ENCODE results near the gene NPB. TPM values are rescaled to one million over a fixed set of nuclear protein-coding genes. Genes with fewer than 3 reads are reported as not detected.

The NPB gene
- polyA plus RNA-seq, 1 of the 3 experiments (the other 2 are of a cell fraction) = 2.4 TPM

DNA sequence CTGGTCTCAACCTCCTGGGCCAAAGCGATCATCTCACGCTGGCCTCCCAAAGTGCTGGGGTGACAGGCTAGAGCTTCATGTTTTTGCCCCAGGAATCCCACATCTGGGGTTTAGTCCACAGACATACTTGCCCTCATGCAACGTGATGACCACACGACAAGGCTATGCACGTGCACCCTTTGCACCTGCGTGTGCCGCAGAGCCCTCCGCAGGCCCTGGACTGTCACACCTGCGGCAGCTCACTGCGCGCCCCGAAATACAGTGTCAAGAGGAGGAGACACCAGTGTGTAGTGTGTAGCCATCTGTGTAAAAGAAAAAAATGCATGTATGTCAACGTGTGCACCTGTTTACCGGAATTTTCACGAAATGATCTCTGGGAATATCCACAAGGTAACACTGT lies 48.5 kb downstream of the NPB start:
- Histone ChIP-seq H4K20me1 (ENCODE audit: insufficient read depth) (no peaks in the 10 kb centered on the region), H3K79me2 (ENCODE audit: insufficient read depth) (no peaks in the 10 kb centered on the region), H3K9me3 (no peaks in the 10 kb centered on the region), H3K27me3 (ENCODE audit: insufficient read depth) (no peaks in the 10 kb centered on the region), H3K27ac (ENCODE audit: low read depth in 2 of 2, low read length in 1 of 2) (no peak overlapping the region), H3K9me2 (no peaks in the 10 kb centered on the region), H3K4me1 (ENCODE audit: control insufficient read depth in 1 of 2, insufficient read depth in 2 of 2, low read depth in 1 of 2, low read length in 1 of 2) (peaks cover 0 to 3% of the 10 kb centered on the region in 2 experiments; a peak in 1 of 4 replicates), H3K4me2 (no peak overlapping the region), H3K36me3 (replicated peaks in 1 of 2; ENCODE audit: control insufficient read depth in 1 of 2, insufficient read depth in 2 of 2, low read length in 1 of 2) (no peaks in the 10 kb centered on the region), H3F3A (replicated peaks; ENCODE audit: insufficient read depth) (no peaks in the 10 kb centered on the region), H2AFZ (ENCODE audit: low read depth) (no peak overlapping the region), H3K4me3 (ENCODE audit: low read depth in 2 of 2, low read length in 1 of 2) (no peak overlapping the region), H3K9ac (no peak overlapping the region)
- POLR2A ChIA-PET = no interaction called here
- no peak for DNase-seq
- no peak for TF ChIP-seq POLR2AphosphoS5 (IDR thresholded peaks at IDR 0.05; ENCODE audit: low read depth, low read length)
- TF ChIP-seq, protein P1, sequence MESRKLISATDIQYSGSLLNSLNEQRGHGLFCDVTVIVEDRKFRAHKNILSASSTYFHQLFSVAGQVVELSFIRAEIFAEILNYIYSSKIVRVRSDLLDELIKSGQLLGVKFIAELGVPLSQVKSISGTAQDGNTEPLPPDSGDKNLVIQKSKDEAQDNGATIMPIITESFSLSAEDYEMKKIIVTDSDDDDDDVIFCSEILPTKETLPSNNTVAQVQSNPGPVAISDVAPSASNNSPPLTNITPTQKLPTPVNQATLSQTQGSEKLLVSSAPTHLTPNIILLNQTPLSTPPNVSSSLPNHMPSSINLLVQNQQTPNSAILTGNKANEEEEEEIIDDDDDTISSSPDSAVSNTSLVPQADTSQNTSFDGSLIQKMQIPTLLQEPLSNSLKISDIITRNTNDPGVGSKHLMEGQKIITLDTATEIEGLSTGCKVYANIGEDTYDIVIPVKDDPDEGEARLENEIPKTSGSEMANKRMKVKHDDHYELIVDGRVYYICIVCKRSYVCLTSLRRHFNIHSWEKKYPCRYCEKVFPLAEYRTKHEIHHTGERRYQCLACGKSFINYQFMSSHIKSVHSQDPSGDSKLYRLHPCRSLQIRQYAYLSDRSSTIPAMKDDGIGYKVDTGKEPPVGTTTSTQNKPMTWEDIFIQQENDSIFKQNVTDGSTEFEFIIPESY (IDR thresholded peaks at IDR 0.05; ENCODE audit: borderline replicate concordance, low read depth) = no peak
- CTCF ChIA-PET = interaction anchor here (1.2 to 17.7 kb wide), 7 partner anchors 8 to 79 kb away, joined by 4 to 216 read pairs (median 6); partner anchors contain the start of genes CENPX, LRRC45, MAFG and NOTUM
- WGBS (ENCODE audit: low lambda C conversion rate) = 75% methylated on average over 15 of the region's 15 CpGs

DNA sequence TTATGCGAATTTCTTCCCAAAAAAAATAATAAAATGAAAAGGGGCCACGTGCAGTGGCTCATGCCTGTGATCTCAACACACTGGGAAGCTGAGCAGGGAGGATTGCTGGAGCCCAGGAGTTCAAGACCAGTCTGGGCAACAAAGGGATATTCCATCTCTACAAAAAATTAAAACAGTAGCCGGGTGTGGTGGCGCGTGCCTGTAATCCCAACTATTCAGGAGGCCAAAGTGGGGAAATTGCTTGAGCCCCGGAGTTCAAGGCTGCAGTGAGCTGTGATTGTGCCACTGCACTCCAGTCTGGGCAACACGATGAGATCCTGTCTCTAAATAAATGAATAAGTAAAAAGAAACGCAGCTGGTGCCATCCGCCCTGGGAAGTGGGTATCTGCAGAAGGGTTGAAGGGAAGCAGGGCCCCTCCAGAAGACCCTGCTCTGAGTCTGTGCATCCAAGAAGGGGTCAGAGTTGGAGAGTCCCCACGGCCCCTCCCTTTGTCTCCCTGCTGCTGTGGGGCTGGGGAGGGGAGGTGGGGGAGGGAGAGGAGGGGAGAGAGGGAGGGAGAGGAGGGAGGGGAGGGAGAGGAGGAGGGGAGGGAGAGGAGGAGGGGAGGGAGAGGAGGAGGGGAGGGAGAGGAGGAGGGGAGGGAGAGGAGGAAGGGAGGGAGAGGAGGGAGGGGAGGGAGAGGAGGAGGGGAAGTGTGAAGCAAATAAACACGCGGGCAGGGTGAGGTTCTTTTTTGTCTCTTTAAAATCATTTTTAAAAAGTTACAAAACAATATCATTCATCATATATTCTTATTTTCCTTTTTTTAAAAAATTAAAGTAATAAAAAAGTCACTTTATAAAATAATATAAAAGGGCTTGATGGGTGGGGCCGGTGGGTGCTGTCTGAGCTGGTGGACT lies 50.0 kb downstream of the NPB start:
- no peaks in the 10 kb centered on the region for H3K79me2 ChIP-seq (ENCODE audit: insufficient read depth)
- 77% methylated on average over 12 of the region's 13 CpGs for WGBS (ENCODE audit: low lambda C conversion rate)
- DNase-seq = no peak
- no peaks in the 10 kb centered on the region for H3K9me2 ChIP-seq
- no peak overlapping the region for H3K27ac ChIP-seq (ENCODE audit: low read depth in 2 of 2, low read length in 1 of 2)
- H2AFZ ChIP-seq (ENCODE audit: low read depth) = no peak overlapping the region
- H3F3A ChIP-seq (replicated peaks; ENCODE audit: insufficient read depth) = no peaks in the 10 kb centered on the region
- H3K4me2 ChIP-seq = no peak overlapping the region
- no peak overlapping the region for H3K9ac ChIP-seq
- H3K4me3 ChIP-seq (ENCODE audit: low read depth in 2 of 2, low read length in 1 of 2) = no peak overlapping the region
- peaks cover 0 to 10% of the 10 kb centered on the region in 2 experiments; a peak in 1 of 4 replicates for H3K4me1 ChIP-seq (ENCODE audit: control insufficient read depth in 1 of 2, insufficient read depth in 2 of 2, low read depth in 1 of 2, low read length in 1 of 2)
- no peaks in the 10 kb centered on the region for H4K20me1 ChIP-seq (ENCODE audit: insufficient read depth)
- CTCF ChIA-PET = interaction anchor here (1.3 to 17.7 kb wide), 6 partner anchors 9 to 77 kb away, joined by 4 to 216 read pairs (median 6); partner anchors contain the start of genes CENPX, LRRC45, MAFG and NOTUM
- no peaks in the 10 kb centered on the region for H3K9me3 ChIP-seq
- no peaks in the 10 kb centered on the region for H3K27me3 ChIP-seq (ENCODE audit: insufficient read depth)
- no peak for TF ChIP-seq RFX5 (IDR thresholded peaks at IDR 0.05; ENCODE audit: low read length)
- H3K36me3 ChIP-seq (replicated peaks in 1 of 2; ENCODE audit: control insufficient read depth in 1 of 2, insufficient read depth in 2 of 2, low read length in 1 of 2) = no peaks in the 10 kb centered on the region
- POLR2A ChIA-PET = interaction anchor here (0.8 kb wide), 1 partner anchor 71 kb away, joined by 3 read pairs; the partner anchor contains the start of genes CENPX and LRRC45

Other genes starting within 250 kb of the NPB start
- 4.4 and 5.0 TPM in 2 replicates for gene PDE6G, start 245.7 kb upstream of the NPB start, polyA plus RNA-seq (2012; rRNA removed)
- 103 and 124 TPM in 2 replicates for gene OXLD1, start 235.6 kb upstream of the NPB start, polyA plus RNA-seq (2012; rRNA removed)
- 55.1 and 62.4 TPM in 2 replicates for gene CCDC137, start 235.5 kb upstream of the NPB start, polyA plus RNA-seq (2012; rRNA removed)
- 148 and 166 TPM in 2 replicates for gene ARL16, start 218.4 kb upstream of the NPB start, polyA plus RNA-seq (2012; rRNA removed)
- 184 and 192 TPM in 2 replicates for gene HGS, start 218.2 kb upstream of the NPB start, polyA plus RNA-seq (2012; rRNA removed)
- gene MRPL12, start 198.9 kb upstream of the NPB start, polyA plus RNA-seq (2012; rRNA removed) = 255 and 322 TPM in 2 replicates
- gene SLC25A10, start 190.0 kb upstream of the NPB start, polyA plus RNA-seq (2012; rRNA removed) = 29.9 and 34.7 TPM in 2 replicates
- gene GCGR, start 98.1 kb upstream of the NPB start, polyA plus RNA-seq (2012; rRNA removed) = not detected in 2 replicates
- gene MCRIP1, start 68.9 kb upstream of the NPB start, polyA plus RNA-seq (2012; rRNA removed) = 120 and 156 TPM in 2 replicates
- 0.07 and 0.16 TPM in 2 replicates for gene PPP1R27, start 67.2 kb upstream of the NPB start, polyA plus RNA-seq (2012; rRNA removed)
- 112 and 165 TPM in 2 replicates for gene P4HB, start 41.7 kb upstream of the NPB start, polyA plus RNA-seq (2012; rRNA removed)
- gene ARHGDIA, start 30.9 kb upstream of the NPB start, polyA plus RNA-seq (2012; rRNA removed) = 184 and 385 TPM in 2 replicates
- 176 and 269 TPM in 2 replicates for gene ALYREF, start 10.7 kb upstream of the NPB start, polyA plus RNA-seq (2012; rRNA removed)
- 1,022 and 1,275 TPM in 2 replicates for gene ANAPC11, start 10.5 kb upstream of the NPB start, polyA plus RNA-seq (2012; rRNA removed)
- 46.2 and 54.1 TPM in 2 replicates for gene PCYT2, start 9.2 kb downstream of the NPB start, polyA plus RNA-seq (2012; rRNA removed)
- gene SIRT7, start 15.9 kb downstream of the NPB start, polyA plus RNA-seq (2012; rRNA removed) = 32.6 and 34.1 TPM in 2 replicates
- 30.3 and 38.7 TPM in 2 replicates for gene MAFG, start 25.5 kb downstream of the NPB start, polyA plus RNA-seq (2012; rRNA removed)
- gene PYCR1, start 35.1 kb downstream of the NPB start, polyA plus RNA-seq (2012; rRNA removed) = 121 and 165 TPM in 2 replicates
- not detected in 2 replicates for gene MYADML2, start 45.0 kb downstream of the NPB start, polyA plus RNA-seq (2012; rRNA removed)
- 0.33 and 0.36 TPM in 2 replicates for gene NOTUM, start 58.9 kb downstream of the NPB start, polyA plus RNA-seq (2012; rRNA removed)
- 27.5 and 36.2 TPM in 2 replicates for gene ASPSCR1, start 75.4 kb downstream of the NPB start, polyA plus RNA-seq (2012; rRNA removed)
- 247 and 255 TPM in 2 replicates for gene CENPX, start 120.6 kb downstream of the NPB start, polyA plus RNA-seq (2012; rRNA removed)
- 30.3 and 31.5 TPM in 2 replicates for gene LRRC45, start 121.1 kb downstream of the NPB start, polyA plus RNA-seq (2012; rRNA removed)
- 69.9 and 83.6 TPM in 2 replicates for gene RAC3, start 129.4 kb downstream of the NPB start, polyA plus RNA-seq (2012; rRNA removed)
- gene DCXR, start 135.5 kb downstream of the NPB start, polyA plus RNA-seq (2012; rRNA removed) = 153 and 190 TPM in 2 replicates
- 54.4 and 68.6 TPM in 2 replicates for gene RFNG, start 149.6 kb downstream of the NPB start, polyA plus RNA-seq (2012; rRNA removed)
- 264 and 272 TPM in 2 replicates for gene GPS1, start 149.7 kb downstream of the NPB start, polyA plus RNA-seq (2012; rRNA removed)
- 144 and 163 TPM in 2 replicates for gene DUS1L, start 163.6 kb downstream of the NPB start, polyA plus RNA-seq (2012; rRNA removed)
- 28.1 and 55.1 TPM in 2 replicates for gene FASN, start 196.0 kb downstream of the NPB start, polyA plus RNA-seq (2012; rRNA removed)